IPS DF 6.9 (cell line): ENCODE measurements around the gene PJA1.

ENCODE experiments used
- DNase-seq: peaks from one replicate; pipeline ENCODE4 v3.0.0-alpha.2; 2013; ENCODE audit warnings: low read depth, low spot score
- H3K27ac ChIP-seq: one replicate; pipeline ENCODE4 v1.5.1; 2013; ENCODE audit warnings: low read length, control low read depth
- H3K27me3 ChIP-seq: 2 replicates; pipeline ENCODE4 v1.6.1; 2013; ENCODE audit warnings: mild to moderate bottlenecking, low read length; ENCODE audit not compliant: control insufficient read depth, insufficient read depth
- H3K36me3 ChIP-seq: 2 replicates; pipeline ENCODE4 v1.6.1; 2013; ENCODE audit warnings: low read length; ENCODE audit not compliant: control insufficient read depth, insufficient read depth
- H3K4me1 ChIP-seq: 2 replicates; pipeline ENCODE4 v1.6.1; 2013; ENCODE audit warnings: low read length; ENCODE audit not compliant: control insufficient read depth, insufficient read depth
- H3K4me3 ChIP-seq: 2 replicates; pipeline ENCODE4 v1.5.1; 2013; ENCODE audit warnings: mild to moderate bottlenecking, low read length
- H3K9me3 ChIP-seq: 2 replicates; pipeline ENCODE4 v1.6.1; 2013; ENCODE audit warnings: low read length, inconsistent platforms; ENCODE audit not compliant: control insufficient read depth, insufficient read depth
- WGBS: extraction: QIAGEN DNeasy Blood & Tissue Kit; methylation state at CpG from one replicate; pipeline ENCODE4 v1.1.7; 2013; ENCODE audit warnings: mixed read lengths, missing lambda C conversion rate; ENCODE audit not compliant: insufficient read length, insufficient coverage; 5-methylcytosine and 5-hydroxymethylcytosine counted together

PJA1 gene

GRCh38 chrX:69165087-69165651 is at the start of gene PJA1:
TSS of gene PJA1 (minus strand) at chrX:69165453. CDS start at chrX:69163073, 2,380 bp downstream.
- H3K9me3 ChIP-seq: no peaks in the 10 kb centered on the region
- H3K36me3 ChIP-seq: peaks cover 4% of the 10 kb centered on the region; the same call in 1 of the 2 replicates
- H3K4me3 ChIP-seq: peak within 1 kb of the TSS; percentile 87; the same call in 1 of the 2 replicates
- no peaks in the 10 kb centered on the region for H3K27me3 ChIP-seq
- H3K4me1 ChIP-seq: no peaks in the 10 kb centered on the region; the same call in 1 of the 2 replicates
- no peak within 1 kb of the TSS for H3K27ac ChIP-seq
- no peak for DNase-seq
- no CpG with 5 or more reads among the region's 48 CpGs for WGBS

- Histone ChIP-seq H3K4me3 (no peak overlapping the region), H3K36me3 (no peaks in the 10 kb centered on the region), H3K4me1 (no peaks in the 10 kb centered on the region; the same call in 1 of the 2 replicates), H3K27ac (no peak overlapping the region), H3K27me3 (no peaks in the 10 kb centered on the region), H3K9me3 (no peaks in the 10 kb centered on the region)
- DNase-seq: no peak
- WGBS: no CpG with 5 or more reads among the region's 5 CpGs
These were observed 49.2 kb upstream of the PJA1 start for GRCh38 chrX:69214463-69214862.

- H3K27me3 ChIP-seq: no peaks in the 10 kb centered on the region
- no peaks in the 10 kb centered on the region for H3K9me3 ChIP-seq
- H3K4me3 ChIP-seq: no peak overlapping the region
- H3K27ac ChIP-seq: no peak overlapping the region
- no peaks in the 10 kb centered on the region; the same call in 1 of the 2 replicates for H3K4me1 ChIP-seq
- no peak for DNase-seq
- no peaks in the 10 kb centered on the region for H3K36me3 ChIP-seq
- WGBS: no CpG with 5 or more reads among the region's 2 CpGs
These were observed 46.4 kb upstream of the PJA1 start for GRCh38 chrX:69211701-69212100.

- no peak overlapping the region for H3K4me3 ChIP-seq
- H3K27me3 ChIP-seq: no peaks in the 10 kb centered on the region
- H3K27ac ChIP-seq: no peak overlapping the region
- no peak for DNase-seq
- no CpG with 5 or more reads among the region's 3 CpGs for WGBS
- H3K4me1 ChIP-seq: no peaks in the 10 kb centered on the region; the same call in 1 of the 2 replicates
- no peaks in the 10 kb centered on the region for H3K9me3 ChIP-seq
- no peaks in the 10 kb centered on the region for H3K36me3 ChIP-seq
These were observed 45.3 kb upstream of the PJA1 start for GRCh38 chrX:69210581-69210980.

GRCh38 chrX:69207216-69207615 is 42.0 kb upstream of the PJA1 start:
- no peaks in the 10 kb centered on the region for H3K36me3 ChIP-seq
- no peak overlapping the region for H3K27ac ChIP-seq
- no peak overlapping the region for H3K4me3 ChIP-seq
- H3K27me3 ChIP-seq: no peaks in the 10 kb centered on the region
- H3K9me3 ChIP-seq: no peaks in the 10 kb centered on the region
- no peak for DNase-seq
- WGBS: no CpG with 5 or more reads among the region's 3 CpGs
- H3K4me1 ChIP-seq: no peaks in the 10 kb centered on the region

DNA sequence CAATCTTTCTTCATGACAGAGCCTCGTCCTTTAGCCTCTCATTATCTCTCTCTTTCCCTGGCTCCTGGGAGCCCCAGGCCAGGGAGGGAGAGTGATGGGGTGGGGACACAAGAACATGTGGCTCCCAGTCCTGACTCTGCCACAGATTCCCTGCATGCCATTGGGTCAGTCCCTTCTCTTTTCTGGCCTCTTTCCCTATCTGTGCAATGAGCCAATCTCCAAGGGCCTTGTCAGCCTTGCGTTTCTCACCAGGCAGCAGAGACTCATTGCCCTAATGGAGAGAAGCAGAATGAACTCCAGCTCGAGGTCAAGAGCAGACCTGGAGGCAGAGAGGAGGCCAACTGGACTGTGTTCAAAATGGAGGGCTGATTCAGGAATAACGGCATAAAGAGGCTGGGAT is 38.4 kb upstream of the PJA1 start:
- no peaks in the 10 kb centered on the region for H3K4me1 ChIP-seq
- no peaks in the 10 kb centered on the region for H3K36me3 ChIP-seq
- H3K4me3 ChIP-seq: no peak overlapping the region
- WGBS: no CpG with 5 or more reads among the region's 4 CpGs
- no peaks in the 10 kb centered on the region for H3K9me3 ChIP-seq
- no peaks in the 10 kb centered on the region for H3K27me3 ChIP-seq
- H3K27ac ChIP-seq: no peak overlapping the region
- DNase-seq: no peak

DNA sequence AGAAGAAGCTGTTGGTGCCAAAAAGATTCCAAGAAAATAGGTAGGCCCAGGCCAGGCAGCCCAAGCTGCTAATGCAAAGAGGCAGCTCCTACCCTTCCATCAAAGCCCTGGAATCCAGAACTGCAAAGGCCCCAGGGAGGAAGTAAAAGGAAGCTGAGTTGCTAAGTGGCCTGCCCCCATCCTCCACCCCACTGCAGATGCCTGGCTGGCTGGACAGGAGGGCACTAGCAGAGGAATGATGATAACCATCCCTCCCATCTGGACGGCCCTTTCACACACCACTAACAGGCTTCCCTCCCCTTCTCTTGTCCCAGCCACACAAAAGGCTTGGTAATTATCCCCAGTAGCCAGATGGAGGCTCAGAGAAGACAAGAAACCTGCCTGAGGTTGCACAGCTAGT is 32.4 kb upstream of the PJA1 start:
- no CpG with 5 or more reads among the region's 1 CpG for WGBS
- no peaks in the 10 kb centered on the region for H3K36me3 ChIP-seq
- H3K27ac ChIP-seq: no peak overlapping the region
- H3K9me3 ChIP-seq: no peaks in the 10 kb centered on the region
- no peak for DNase-seq
- H3K4me1 ChIP-seq: no peaks in the 10 kb centered on the region
- H3K27me3 ChIP-seq: no peaks in the 10 kb centered on the region
- H3K4me3 ChIP-seq: no peak overlapping the region

GRCh38 chrX:69196666-69197065 is 31.4 kb upstream of the PJA1 start:
- Histone ChIP-seq H3K4me3 (no peak overlapping the region), H3K36me3 (no peaks in the 10 kb centered on the region), H3K4me1 (no peaks in the 10 kb centered on the region), H3K27me3 (no peaks in the 10 kb centered on the region), H3K27ac (no peak overlapping the region), H3K9me3 (no peaks in the 10 kb centered on the region)
- no peak for DNase-seq
- WGBS: no CpG with 5 or more reads among the region's 3 CpGs

DNA sequence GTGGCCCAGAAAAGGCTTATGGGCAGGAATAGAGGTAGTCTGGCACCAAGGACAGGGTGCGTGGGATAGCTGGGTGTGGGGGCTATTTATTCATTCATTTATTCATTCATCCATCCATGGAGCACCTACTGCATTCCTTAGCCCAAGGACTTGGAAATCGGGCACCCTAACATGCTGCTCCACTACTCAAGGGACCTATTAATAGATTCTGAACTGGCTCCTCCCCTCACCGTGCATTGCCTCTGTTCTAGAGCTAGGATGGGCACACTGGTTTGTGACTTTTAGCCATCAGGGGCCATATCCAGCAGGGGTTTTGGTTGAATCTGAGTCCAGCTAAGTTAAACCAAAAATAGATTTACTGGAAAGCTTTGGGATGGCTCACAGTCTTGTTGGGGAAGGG is 30.6 kb upstream of the PJA1 start:
- Histone ChIP-seq H3K4me1 (no peaks in the 10 kb centered on the region), H3K27ac (no peak overlapping the region), H3K4me3 (no peak overlapping the region), H3K27me3 (no peaks in the 10 kb centered on the region), H3K9me3 (no peaks in the 10 kb centered on the region), H3K36me3 (no peaks in the 10 kb centered on the region)
- no CpG with 5 or more reads among the region's 3 CpGs for WGBS
- no peak for DNase-seq

GRCh38 chrX:69195192-69195591 is 29.9 kb upstream of the PJA1 start:
- no CpG with 5 or more reads among the region's 10 CpGs for WGBS
- Histone ChIP-seq H3K27ac (no peak overlapping the region), H3K36me3 (no peaks in the 10 kb centered on the region), H3K9me3 (no peaks in the 10 kb centered on the region), H3K27me3 (no peaks in the 10 kb centered on the region), H3K4me3 (no peak overlapping the region), H3K4me1 (no peaks in the 10 kb centered on the region)
- DNase-seq: no peak

DNA sequence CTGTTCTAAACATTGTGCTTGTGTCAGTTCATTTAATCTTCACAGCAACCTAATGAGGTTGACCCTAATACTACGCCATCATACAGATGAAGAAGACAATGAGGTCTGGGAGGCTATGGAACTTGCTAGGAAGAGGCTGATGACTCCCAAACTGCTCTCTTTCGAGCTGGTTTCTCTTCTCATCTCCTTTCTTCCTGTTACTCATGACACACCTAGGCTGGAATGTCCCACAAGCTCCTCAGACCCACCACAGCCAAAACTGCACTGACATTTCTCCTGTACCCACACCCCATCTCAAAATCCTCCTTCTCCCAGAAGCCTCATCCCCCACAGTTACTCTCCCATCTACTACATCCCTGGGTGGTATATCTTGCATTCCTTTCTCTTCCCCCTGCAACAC is 27.4 kb upstream of the PJA1 start:
- Histone ChIP-seq H3K4me3 (no peak overlapping the region), H3K4me1 (no peaks in the 10 kb centered on the region), H3K27me3 (no peaks in the 10 kb centered on the region), H3K27ac (no peak overlapping the region), H3K9me3 (no peaks in the 10 kb centered on the region), H3K36me3 (no peaks in the 10 kb centered on the region)
- WGBS: no CpG with 5 or more reads among the region's 2 CpGs
- no peak for DNase-seq
